Measurements from ENCODE around the gene MS4A5. TPM values are rescaled to one million over a fixed set of nuclear protein-coding genes. Genes with fewer than 3 reads are reported as not detected.

MS4A5 gene
- total RNA-seq, 1 experiment from 2014 or later = not detected

DNA sequence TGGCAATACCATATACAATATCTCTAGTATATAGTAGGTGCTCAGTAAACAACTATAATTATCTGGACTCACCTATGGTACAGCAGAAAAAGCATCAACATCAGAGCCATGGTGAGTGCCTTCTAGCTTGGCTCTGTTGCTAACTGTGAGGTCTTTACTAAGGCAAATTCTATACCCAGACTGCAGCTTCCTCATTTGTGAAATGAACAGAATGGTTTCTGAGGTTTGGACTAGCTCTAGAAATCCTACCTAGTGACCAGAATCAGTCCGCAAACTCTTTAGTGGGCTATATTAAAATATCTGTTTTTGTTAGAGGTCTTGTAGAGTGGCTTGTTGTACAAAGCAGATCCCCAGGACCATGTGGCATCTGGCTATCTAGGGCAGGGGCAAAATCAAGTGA is 30.0 kb downstream of the MS4A5 start (continued):
- TF ChIP-seq FOXP4 (CRISPR knock-in tag; IDR thresholded peaks at IDR 0.05) (no peak), ETV6 (CRISPR knock-in tag; IDR thresholded peaks at IDR 0.05) (no peak)

GRCh38 chr11:60468829-60469228 is 39.5 kb downstream of the MS4A5 start:
- H3K27ac Mint-ChIP-seq = no peak overlapping the region
- POLR2A ChIA-PET = no interaction called here
- CTCF ChIA-PET = interaction anchor here (1.5 kb wide), 1 partner anchor 105 kb away, joined by 4 read pairs; no protein-coding TSS in a partner anchor
- no peaks in the 10 kb centered on the region for H3K9me3 Mint-ChIP-seq
- H3K4me1 Mint-ChIP-seq = no peaks in the 10 kb centered on the region
- no peak for ATAC-seq
- DNase-seq (ENCODE audit: low spot score) = no peak
- H3K27me3 Mint-ChIP-seq (ENCODE audit: low read depth) = no peaks in the 10 kb centered on the region
- no peaks in the 10 kb centered on the region for H3K36me3 Mint-ChIP-seq
- no peak overlapping the region for H3K4me3 Mint-ChIP-seq
- TF ChIP-seq, protein P1, sequence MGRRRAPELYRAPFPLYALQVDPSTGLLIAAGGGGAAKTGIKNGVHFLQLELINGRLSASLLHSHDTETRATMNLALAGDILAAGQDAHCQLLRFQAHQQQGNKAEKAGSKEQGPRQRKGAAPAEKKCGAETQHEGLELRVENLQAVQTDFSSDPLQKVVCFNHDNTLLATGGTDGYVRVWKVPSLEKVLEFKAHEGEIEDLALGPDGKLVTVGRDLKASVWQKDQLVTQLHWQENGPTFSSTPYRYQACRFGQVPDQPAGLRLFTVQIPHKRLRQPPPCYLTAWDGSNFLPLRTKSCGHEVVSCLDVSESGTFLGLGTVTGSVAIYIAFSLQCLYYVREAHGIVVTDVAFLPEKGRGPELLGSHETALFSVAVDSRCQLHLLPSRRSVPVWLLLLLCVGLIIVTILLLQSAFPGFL (CRISPR knock-in tag; IDR thresholded peaks at IDR 0.05; ENCODE audit: borderline replicate concordance) = no peak
- TF ChIP-seq MLX (CRISPR knock-in tag; IDR thresholded peaks at IDR 0.05) = no peak
- TF ChIP-seq, protein P2, sequence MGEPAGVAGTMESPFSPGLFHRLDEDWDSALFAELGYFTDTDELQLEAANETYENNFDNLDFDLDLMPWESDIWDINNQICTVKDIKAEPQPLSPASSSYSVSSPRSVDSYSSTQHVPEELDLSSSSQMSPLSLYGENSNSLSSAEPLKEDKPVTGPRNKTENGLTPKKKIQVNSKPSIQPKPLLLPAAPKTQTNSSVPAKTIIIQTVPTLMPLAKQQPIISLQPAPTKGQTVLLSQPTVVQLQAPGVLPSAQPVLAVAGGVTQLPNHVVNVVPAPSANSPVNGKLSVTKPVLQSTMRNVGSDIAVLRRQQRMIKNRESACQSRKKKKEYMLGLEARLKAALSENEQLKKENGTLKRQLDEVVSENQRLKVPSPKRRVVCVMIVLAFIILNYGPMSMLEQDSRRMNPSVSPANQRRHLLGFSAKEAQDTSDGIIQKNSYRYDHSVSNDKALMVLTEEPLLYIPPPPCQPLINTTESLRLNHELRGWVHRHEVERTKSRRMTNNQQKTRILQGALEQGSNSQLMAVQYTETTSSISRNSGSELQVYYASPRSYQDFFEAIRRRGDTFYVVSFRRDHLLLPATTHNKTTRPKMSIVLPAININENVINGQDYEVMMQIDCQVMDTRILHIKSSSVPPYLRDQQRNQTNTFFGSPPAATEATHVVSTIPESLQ (CRISPR knock-in tag; IDR thresholded peaks at IDR 0.05) = no peak
- TF ChIP-seq E2F4 (CRISPR knock-in tag; IDR thresholded peaks at IDR 0.05; ENCODE audit: borderline replicate concordance, low read depth) = no peak
- TF ChIP-seq ARID4B (CRISPR knock-in tag; IDR thresholded peaks at IDR 0.05; ENCODE audit: borderline replicate concordance) = no peak
- TF ChIP-seq ATF3 (CRISPR knock-in tag; conservative IDR thresholded peaks at IDR 0.05) = no peak
- no peak for TF ChIP-seq ZBTB21 (CRISPR knock-in tag; IDR thresholded peaks at IDR 0.05; ENCODE audit: borderline replicate concordance)
- TF ChIP-seq, protein P3, sequence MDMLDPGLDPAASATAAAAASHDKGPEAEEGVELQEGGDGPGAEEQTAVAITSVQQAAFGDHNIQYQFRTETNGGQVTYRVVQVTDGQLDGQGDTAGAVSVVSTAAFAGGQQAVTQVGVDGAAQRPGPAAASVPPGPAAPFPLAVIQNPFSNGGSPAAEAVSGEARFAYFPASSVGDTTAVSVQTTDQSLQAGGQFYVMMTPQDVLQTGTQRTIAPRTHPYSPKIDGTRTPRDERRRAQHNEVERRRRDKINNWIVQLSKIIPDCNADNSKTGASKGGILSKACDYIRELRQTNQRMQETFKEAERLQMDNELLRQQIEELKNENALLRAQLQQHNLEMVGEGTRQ (CRISPR knock-in tag; IDR thresholded peaks at IDR 0.05) = no peak
- no peak for TF ChIP-seq HMGXB4 (CRISPR knock-in tag; IDR thresholded peaks at IDR 0.05)
- TF ChIP-seq FOXP4 (CRISPR knock-in tag; IDR thresholded peaks at IDR 0.05) = no peak
- TF ChIP-seq SMAD3 (CRISPR knock-in tag; IDR thresholded peaks at IDR 0.05; ENCODE audit: borderline replicate concordance) = no peak
- no peak for TF ChIP-seq ZNF396 (CRISPR knock-in tag; IDR thresholded peaks at IDR 0.05; ENCODE audit: borderline replicate concordance)
- TF ChIP-seq SOX15 (CRISPR knock-in tag; IDR thresholded peaks at IDR 0.05) = no peak
- TF ChIP-seq ELF4 (CRISPR knock-in tag; IDR thresholded peaks at IDR 0.05; ENCODE audit: low read depth) = no peak
- no peak for TF ChIP-seq MAX (CRISPR knock-in tag; IDR thresholded peaks at IDR 0.05)

All from WTC11 (cell line).